HEK293 (cell line): ENCODE results near the gene TMEM271.

Experiments
- SP2 ChIP-seq: fragments of 450-650 bp; formaldehyde crosslinking; IDR thresholded peaks from 2 replicates; pipeline ENCODE4 v1.5.1; 2016; ENCODE audit warnings: missing biosample characterization, missing genetic modification characterization
- ZBTB20 ChIP-seq: fragments of 450-650 bp; formaldehyde crosslinking; IDR thresholded peaks from 2 replicates; pipeline ENCODE4 v1.5.1; 2016; ENCODE audit warnings: missing biosample characterization, missing genetic modification characterization
- ZNF701 ChIP-seq: fragments of 450-650 bp; formaldehyde crosslinking; IDR thresholded peaks from 2 replicates; pipeline ENCODE4 v1.5.1; 2016; ENCODE audit warnings: missing biosample characterization, missing genetic modification characterization
- TF ChIP-seq, protein P1 (sequence below): fragments of 450-650 bp; formaldehyde crosslinking; IDR thresholded peaks from 2 replicates; pipeline ENCODE4 v1.5.1; 2016; ENCODE audit warnings: missing biosample characterization, missing genetic modification characterization

- TF ChIP-seq ZBTB20 (tag by site-specific recombination) (no peak), SP2 (tag by site-specific recombination) (no peak), ZNF701 (tag by site-specific recombination) (no peak)
- TF ChIP-seq, protein P1, sequence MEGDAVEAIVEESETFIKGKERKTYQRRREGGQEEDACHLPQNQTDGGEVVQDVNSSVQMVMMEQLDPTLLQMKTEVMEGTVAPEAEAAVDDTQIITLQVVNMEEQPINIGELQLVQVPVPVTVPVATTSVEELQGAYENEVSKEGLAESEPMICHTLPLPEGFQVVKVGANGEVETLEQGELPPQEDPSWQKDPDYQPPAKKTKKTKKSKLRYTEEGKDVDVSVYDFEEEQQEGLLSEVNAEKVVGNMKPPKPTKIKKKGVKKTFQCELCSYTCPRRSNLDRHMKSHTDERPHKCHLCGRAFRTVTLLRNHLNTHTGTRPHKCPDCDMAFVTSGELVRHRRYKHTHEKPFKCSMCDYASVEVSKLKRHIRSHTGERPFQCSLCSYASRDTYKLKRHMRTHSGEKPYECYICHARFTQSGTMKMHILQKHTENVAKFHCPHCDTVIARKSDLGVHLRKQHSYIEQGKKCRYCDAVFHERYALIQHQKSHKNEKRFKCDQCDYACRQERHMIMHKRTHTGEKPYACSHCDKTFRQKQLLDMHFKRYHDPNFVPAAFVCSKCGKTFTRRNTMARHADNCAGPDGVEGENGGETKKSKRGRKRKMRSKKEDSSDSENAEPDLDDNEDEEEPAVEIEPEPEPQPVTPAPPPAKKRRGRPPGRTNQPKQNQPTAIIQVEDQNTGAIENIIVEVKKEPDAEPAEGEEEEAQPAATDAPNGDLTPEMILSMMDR (tag by site-specific recombination), result no peak
Measured at GRCh38 chr4:528296-528695, 47.8 kb downstream of the TMEM271 start.
